Mucosa of descending colon (tissue), 3 donors: ENCODE results near the gene SMPD3. TPM values are rescaled to one million over a fixed set of nuclear protein-coding genes. Genes with fewer than 3 reads are reported as not detected.

Source experiments
- ATAC-seq: fragments of 200-7000 bp; cut with Tn5 transposase; one replicate; pipeline ENCODE4 v1.9.1; 2020; ENCODE audit warnings: mild to moderate bottlenecking, moderate library complexity
- DNase-seq, 3 donors: peaks; one replicate each; pipeline ENCODE4 v3.0.0-alpha.2; 2020
- H3K36me3 ChIP-seq: fragments of 200-600 bp; one replicate; pipeline ENCODE4 v1.8.0; 2021; ENCODE audit warnings: low read depth, mild to moderate bottlenecking
- H3K4me1 ChIP-seq: fragments of 200-600 bp; one replicate; pipeline ENCODE4 v1.8.0; 2021; ENCODE audit warnings: low read depth, mild to moderate bottlenecking
- H3K4me3 ChIP-seq: fragments of 200-600 bp; one replicate; pipeline ENCODE4 v1.8.0; 2021; ENCODE audit warnings: mild to moderate bottlenecking
- H3K9me3 ChIP-seq: fragments of 200-600 bp; one replicate; pipeline ENCODE4 v1.8.0; 2021; ENCODE audit warnings: mild to moderate bottlenecking
- CTCF ChIP-seq: fragments of 200-600 bp; IDR thresholded peaks from one replicate; pipeline ENCODE4 v1.8.0; 2022; ENCODE audit warnings: antibody characterized with exemption, mild to moderate bottlenecking
- intact Hi-C, 2 donors: fragments of 100-400 bp; cut with DNase I in 1 of 2; cut with micrococcal nuclease in 1 of 2; formaldehyde crosslinking; loops; one replicate each; pipeline versions ENCODE4 v1.11.0 to v1.11.1; 2022; cut with DNase I, micrococcal nuclease
- total RNA-seq, 3 donors: library from RNA; stranded (reverse); fragmentation: NEBNext Ultra II Directional in 2 of 3; extraction: Animal tissue kit (Norgen Biotek cat#: 25700) in 2 of 3; gene quantifications; one replicate each; pipeline versions ENCODE4 v1.2.1 to v1.2.4, GENCODE V29; 2021 to 2023
- donor health status: DM: no; HTN: no; CAD: no; lungs with moderate emphysema.
- donor health status: DM: no; HTN: no; CAD: no.
- donor health status: DM: no; HTN: yes; CAD: no.

The SMPD3 gene
- total RNA-seq, 3 donors from 2014 or later, result 31.8 to 82.7 (median 62.3) TPM

GRCh38 chr16:68460067-68460466, 11.8 kb upstream of the SMPD3 start:
- no peak for DNase-seq
- no peaks in the 10 kb centered on the region for H3K4me1 ChIP-seq
- no peaks in the 10 kb centered on the region for H3K9me3 ChIP-seq
- intact Hi-C loops, result no loop called here
- no peak overlapping the region for H3K4me3 ChIP-seq
- H3K36me3 ChIP-seq, result no peaks in the 10 kb centered on the region
- no peak for ATAC-seq
- no peak for TF ChIP-seq CTCF

GRCh38 chr16:68459457-68459856, 11.1 kb upstream of the SMPD3 start:
- TF ChIP-seq CTCF, result no peak
- H3K36me3 ChIP-seq, result no peaks in the 10 kb centered on the region
- no peaks in the 10 kb centered on the region for H3K4me1 ChIP-seq
- intact Hi-C loops, result no loop called here
- no peaks in the 10 kb centered on the region for H3K9me3 ChIP-seq
- ATAC-seq (no peak), DNase-seq (no peak)
- no peak overlapping the region for H3K4me3 ChIP-seq

- no peak for TF ChIP-seq CTCF
Measured at GRCh38 chr16:68458551-68458950, 10.2 kb upstream of the SMPD3 start.

GRCh38 chr16:68458101-68458500, 9.8 kb upstream of the SMPD3 start:
- DNase-seq (no peak), ATAC-seq (no peak)
- Histone ChIP-seq H3K4me1 (no peaks in the 10 kb centered on the region), H3K4me3 (no peak overlapping the region), H3K9me3 (no peaks in the 10 kb centered on the region), H3K36me3 (no peaks in the 10 kb centered on the region)
- intact Hi-C loops, result no loop called here
- no peak for TF ChIP-seq CTCF

More at GRCh38 chr16:68458551-68458950, 10.2 kb upstream of the SMPD3 start:
- intact Hi-C loops, result no loop called here
- DNase-seq (no peak), ATAC-seq (no peak)
- no peaks in the 10 kb centered on the region for H3K4me1 ChIP-seq
- no peaks in the 10 kb centered on the region for H3K9me3 ChIP-seq
- no peak overlapping the region for H3K4me3 ChIP-seq
- no peaks in the 10 kb centered on the region for H3K36me3 ChIP-seq

- no peak for DNase-seq
- no peak for TF ChIP-seq CTCF
Measured at GRCh38 chr16:68455631-68456030, 7.3 kb upstream of the SMPD3 start.

GRCh38 chr16:68454920-68455435, 6.7 kb upstream of the SMPD3 start:
- Histone ChIP-seq H3K4me3 (no peak overlapping the region), H3K9me3 (no peaks in the 10 kb centered on the region), H3K4me1 (no peaks in the 10 kb centered on the region), H3K36me3 (no peaks in the 10 kb centered on the region)
- no peak for ATAC-seq
- no peak for TF ChIP-seq CTCF
- DNase-seq, result no peak
- intact Hi-C loops, result no loop called here

More at GRCh38 chr16:68455631-68456030, 7.3 kb upstream of the SMPD3 start:
- intact Hi-C loops, result no loop called here
- Histone ChIP-seq H3K36me3 (no peaks in the 10 kb centered on the region), H3K4me3 (no peak overlapping the region), H3K9me3 (no peaks in the 10 kb centered on the region), H3K4me1 (no peaks in the 10 kb centered on the region)
- ATAC-seq, result no peak
